Renal cortex interstitium (tissue), 11 donors: ENCODE data around the gene EP300. TPM values are rescaled to one million over a fixed set of nuclear protein-coding genes. Genes with fewer than 3 reads are reported as not detected.

Source experiments
- DNase-seq, 11 donors: peaks; one replicate each; pipeline ENCODE4 v3.0.0-alpha.2; 2013; ENCODE audit warnings: low read depth in 9 of 11, low spot score in 4 of 11; ENCODE audit errors: extremely low read depth in 1 of 11
- polyA plus RNA-seq, 3 donors: library from polyadenylated mRNA; unstranded; fragments of 120-200 nt; gene quantifications; one replicate each; pipeline ENCODE4 v1.2.1, GENCODE V29; 2013; ENCODE audit not compliant: insufficient read length in 3 of 3

Gene EP300
- polyA plus RNA-seq, 3 donors: 64.8 to 79.5 (median 67.3) TPM

DNA sequence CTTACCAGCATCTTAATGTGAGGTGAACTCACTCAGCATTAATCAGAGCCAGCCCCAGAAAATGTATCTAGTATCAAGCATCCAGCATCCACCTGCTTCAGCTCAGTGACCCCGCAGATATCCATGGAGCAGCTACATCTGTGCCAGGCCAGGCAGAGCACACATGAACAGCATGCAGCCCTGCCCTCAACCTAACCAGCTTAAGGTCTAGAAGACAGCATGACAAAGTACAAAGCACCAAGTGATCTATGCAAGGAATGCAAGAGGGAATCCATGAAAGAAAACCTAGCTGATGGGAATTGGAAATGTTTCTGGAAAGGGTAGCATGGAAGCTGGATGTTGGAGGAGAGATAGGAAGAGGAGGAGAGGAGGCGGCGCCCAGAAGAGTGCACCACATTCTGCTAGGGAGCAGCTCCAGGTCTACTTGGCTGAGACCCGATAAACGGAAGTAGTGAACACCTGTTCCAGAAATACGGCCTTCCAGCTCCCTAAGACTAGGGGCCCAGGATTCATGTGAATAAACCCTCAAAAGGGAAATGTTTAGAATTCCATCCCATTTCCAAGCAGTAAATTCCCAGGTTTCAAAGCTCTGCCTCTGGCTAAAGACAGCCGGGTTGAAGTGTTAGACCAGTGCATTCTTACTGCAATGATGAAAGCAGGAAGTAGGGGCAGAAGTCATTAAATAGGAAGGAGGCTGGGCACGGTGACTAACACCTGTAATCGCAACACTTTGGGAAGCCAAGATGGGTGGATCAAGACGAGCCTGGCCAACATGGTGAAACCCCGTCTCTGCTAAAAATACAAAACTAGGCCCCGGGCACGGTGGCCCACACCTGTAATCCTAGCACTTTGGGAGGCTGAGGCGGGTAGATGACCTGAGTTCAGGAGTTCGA lies 89.2 kb downstream of the EP300 start:
- DNase-seq: peak in 1 of 11 donors; percentile 34

DNA sequence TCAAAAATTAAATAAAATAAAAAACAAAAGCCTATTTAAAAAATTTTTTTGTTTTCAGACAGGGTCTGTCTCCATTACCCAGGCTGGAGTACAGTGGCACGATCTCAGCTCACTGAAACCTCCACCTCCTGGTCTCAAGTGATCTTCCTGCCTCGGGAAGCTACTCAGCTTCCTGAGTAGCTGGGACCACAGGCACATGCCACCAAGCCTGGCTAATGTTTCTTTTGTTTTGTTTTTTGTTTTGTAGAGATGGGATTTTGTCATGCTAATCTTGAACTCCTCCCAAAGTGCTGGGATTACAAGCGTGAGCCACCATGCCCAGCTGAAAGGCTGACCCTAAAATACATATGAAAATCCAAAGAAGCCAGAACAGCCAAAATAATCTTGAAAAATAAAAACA lies 92.3 kb downstream of the EP300 start:
- DNase-seq: no peak

DNA sequence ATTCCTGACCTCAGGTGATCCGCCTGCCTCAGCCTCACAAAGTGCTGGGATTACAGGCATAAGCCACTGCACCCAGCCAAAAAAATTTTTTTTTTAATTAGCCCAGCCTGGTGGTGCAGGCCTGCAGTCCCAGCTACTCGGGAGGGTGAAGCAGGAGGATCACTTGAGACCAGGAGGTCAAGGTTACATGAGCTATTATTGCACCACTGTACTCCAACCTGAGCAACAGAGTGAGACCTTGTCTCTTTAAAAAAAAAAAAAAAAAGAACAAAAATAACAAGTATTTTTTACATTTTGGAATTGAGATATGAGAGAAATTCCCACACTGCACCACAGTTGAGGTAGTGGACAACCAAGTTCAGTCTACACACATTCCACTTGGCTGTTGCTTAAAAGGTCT lies 99.1 kb downstream of the EP300 start:
- no peak for DNase-seq

DNA sequence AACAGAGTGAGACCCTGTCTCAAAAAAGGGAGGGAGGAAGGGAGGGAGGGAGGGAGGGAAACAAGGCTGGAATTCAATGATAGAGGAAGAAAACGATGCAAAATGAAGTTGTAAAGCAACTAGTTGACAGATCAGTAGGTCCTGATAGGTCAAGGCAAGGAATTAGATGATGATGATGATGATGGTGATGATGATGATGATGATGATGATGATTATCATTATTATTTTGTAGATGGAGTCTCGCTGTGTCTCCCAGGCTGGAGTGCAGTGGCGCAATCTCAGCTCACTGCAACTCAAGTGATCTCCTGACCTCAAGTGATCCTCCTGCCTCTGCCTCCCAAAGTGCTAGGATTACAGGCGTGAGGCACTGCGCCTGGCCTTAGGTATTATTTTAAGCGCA lies 101.4 kb downstream of the EP300 start:
- DNase-seq: no peak

DNA sequence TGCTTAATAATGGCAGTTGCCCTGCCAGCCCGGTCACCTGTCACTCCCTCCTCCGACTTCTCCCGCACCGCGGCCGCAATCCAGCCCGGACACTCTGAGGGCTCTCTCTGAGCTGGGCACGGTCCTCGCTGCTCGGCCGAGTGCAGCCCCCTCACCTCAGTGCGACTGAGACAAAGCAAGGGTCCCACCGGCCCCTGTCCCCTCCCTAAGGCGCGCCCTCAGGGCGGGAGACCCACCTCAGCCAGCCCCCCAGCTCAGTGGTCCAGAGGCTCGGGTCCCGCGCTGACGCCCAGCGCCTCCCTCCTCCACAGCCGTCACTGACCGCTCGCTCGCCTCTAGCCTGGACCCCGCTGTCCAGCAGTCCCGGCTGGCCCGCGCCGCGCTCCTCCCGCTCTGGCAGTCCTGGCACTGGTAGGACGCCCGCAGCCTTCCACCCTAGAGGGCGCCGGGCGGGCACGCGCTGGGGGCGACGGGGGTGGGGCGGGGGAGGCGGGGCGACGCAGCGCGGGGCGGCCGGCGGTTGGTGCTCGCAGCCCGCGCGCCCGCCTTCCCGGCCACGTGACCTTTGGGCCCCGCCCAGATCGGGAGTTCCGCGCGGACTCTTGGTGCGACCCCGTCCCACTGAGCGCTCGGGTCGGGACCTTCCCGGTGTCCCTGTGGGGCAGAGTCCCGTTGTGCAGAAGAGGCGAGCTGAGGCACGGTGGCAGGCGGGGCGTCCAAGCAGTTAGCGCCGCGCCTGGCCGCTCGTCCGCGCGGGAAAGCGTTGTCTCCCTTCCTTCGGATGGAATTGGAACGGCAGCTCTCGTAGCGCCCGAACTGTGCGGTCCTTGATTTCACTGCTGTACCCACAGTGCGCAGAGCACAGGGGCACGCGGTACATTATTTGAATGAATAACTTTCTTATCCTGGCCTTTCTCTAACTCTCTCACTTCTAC lies 104.9 kb downstream of the EP300 start:
- DNase-seq: peak in 9 of 11 donors; percentile 37 to 73 (median 67)

DNA sequence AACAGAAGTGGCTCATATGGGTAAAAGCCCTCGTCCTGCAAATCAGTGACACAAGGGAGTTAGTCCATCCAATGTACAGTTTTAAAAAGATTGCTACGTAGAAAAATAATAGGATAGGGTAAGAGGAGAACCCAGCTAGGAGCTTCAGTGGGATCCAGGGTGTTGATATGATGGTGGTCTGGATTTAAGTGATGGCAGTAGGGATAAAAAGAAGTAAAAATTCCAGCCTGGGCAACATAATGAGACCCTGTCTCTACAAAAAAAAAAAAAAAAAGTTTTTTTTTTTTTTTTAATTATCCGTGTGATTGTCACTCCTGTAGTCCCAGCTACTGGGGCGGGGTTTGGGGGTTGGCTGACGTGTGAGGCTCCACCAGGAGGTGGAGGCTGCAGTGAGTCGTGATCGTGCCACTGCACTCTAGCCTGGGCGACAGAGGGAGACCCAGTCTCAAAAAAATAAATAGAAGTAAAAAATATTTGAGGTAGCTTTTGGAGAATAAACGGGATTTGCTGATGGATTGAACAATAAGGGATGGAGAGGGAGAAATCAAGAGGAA lies 105.7 kb downstream of the EP300 start:
- DNase-seq: no peak

DNA sequence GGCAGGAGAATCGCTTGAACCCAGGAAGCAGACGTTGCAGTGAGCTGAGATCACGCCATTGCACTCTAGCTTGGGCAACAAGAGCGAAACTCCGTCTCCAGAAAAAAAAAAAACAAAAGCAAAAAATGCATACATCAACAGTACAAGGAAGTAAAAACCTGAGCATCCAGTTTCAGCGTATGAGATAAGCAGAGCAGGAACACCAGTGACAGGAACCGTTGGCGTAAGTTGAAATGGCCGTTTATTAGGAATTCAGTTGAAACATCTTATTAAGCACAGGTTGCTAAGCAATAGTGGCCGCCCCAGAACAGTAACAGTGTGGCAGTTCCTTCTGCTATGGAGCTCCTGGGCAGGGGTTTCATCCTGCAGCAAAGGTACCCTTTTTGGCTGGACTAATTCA lies 108.7 kb downstream of the EP300 start:
- no peak for DNase-seq

DNA sequence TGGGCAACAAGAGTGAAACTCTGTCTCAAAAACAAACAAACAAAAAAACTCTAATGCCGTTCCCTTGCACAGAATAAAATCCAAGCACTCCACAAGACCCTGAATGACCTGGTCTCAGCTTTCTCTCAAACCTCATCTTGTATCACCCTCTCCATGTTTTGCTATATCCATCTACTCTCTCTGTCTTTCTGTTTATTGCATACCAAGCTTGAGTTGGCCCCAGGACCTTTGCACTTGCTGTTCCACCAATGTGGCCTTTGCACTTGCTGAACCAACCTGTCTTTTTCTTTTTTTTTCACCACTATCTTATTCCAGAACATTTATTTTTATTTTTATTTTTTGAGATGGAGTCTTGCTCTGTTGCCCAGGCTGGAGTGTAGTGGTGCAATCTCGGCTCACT lies 110.7 kb downstream of the EP300 start:
- DNase-seq: no peak

DNA sequence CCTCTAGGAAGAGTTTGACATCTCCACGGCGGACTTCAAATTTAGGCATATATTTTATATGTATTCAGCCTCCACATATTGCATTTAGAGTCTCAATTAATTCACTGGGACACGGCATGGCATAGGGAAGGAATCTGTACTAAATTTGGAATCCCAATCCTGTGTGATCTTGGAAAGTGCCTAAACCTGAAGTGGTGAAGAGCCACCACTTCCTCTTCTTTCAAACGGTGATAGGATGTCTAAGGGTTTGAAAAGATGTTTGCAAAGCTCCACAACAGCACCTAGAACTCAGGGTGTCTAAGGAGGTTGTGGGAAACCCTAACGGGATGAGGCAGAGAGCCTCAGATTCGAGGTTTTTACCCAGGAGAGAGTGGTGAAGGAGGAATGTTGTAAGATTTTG lies 111.7 kb downstream of the EP300 start:
- DNase-seq: no peak

DNA sequence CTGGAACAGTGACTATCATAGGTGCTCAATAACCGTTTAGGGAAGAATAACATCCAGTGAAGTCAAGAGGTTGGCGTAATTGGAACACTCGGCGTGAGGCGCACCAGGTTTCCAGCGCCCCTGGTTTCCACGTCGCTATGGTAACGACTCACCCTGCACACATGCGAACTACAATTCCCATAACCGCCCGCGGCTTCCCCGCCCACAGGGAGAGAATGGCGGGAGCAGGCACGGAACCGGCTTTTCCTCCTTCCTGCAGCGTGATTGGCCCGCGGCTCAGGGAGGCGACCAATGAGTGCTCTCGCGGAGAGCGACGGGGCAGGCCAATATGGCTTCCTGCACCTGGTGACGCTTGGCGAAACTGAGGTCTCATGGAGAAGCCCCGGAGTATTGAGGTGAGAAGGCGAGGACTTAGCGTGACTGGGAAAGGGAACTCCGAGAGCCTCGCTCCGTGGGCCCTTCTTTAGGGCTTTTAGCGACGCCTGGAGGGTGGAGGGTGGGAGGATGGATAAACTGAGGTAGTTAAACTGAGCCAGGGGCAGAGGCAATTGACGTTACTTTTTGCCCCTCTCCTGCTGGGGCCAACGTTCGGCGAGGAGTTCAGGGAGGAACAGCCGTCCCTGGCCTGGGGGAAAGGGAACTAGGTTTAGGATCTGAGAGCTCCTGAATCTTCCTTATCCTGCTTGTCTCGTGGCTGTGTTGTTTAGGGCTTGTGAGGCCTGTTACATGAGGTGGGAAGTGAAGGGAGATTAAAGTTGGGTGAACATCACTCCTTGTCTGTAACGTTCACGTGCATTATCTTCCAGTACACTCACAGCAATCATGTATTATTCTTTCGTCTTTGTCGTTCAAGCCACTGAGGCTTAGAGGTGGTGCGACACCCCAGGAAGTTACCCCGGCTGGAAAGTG lies 112.9 kb downstream of the EP300 start, which contains the start of gene L3MBTL2:
Gene L3MBTL2 (plus strand): TSS at position 321 of the 909 bp plus-strand sequence. CDS start 51 bp downstream, at position 372.
- peak; percentile 84 to 97 (median 92) for DNase-seq

DNA sequence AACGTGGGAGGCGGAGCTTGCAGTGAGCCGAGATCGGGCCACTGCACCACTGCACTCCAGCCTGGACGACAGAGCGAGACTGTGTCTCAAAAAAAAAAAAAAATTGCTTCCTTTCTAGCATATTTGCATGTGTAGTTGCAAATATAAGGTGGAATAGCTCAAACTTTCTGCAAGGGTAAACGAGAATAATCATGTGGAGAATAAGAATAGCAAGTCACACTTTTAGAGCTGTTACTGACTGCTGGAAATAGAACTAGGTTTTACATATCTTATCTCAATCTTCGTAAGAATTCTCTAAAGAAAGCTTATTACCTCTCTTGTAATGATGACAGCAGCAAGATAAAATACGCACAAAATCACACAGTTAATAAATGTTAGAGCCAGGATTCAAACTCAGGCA lies 114.3 kb downstream of the EP300 start:
- DNase-seq: no peak

DNA sequence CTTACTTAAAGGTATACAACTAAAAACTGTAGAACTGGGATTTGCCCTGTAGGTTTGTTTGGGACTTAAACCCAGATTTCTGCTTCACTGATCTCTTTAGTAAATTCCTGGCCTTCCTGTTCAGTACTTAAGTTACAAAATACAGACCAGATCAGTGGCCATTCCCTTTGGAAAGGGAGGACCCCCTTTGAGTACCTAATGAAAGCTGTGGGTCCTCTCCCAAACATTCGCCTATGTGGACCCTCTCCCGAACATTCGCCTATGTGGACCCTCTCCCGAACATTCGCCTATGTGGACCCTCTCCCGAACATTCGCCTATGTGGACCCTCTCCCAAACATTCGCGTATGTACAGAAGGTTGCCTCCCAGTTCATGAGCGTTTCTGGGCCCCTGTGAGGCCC lies 123.0 kb downstream of the EP300 start:
- no peak for DNase-seq

DNA sequence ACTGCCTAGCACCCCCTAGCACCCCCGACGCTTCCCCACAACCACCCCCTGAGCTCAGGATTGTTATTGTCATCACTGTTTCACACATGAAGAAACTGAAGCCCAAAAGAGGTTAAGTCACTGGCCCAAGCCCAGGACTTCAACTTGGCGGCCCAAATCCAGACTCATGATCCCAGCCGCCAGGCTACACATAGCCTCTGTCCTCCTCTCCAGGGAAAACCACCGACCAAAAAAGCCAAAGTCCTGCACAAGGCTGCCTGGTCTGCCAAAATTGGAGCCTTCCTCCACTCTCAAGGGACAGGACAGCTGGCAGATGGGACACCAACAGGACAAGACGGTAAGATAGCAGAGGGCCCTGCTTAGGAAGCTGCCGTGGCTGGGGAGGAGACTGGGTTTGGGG lies 123.5 kb downstream of the EP300 start:
- DNase-seq: no peak

DNA sequence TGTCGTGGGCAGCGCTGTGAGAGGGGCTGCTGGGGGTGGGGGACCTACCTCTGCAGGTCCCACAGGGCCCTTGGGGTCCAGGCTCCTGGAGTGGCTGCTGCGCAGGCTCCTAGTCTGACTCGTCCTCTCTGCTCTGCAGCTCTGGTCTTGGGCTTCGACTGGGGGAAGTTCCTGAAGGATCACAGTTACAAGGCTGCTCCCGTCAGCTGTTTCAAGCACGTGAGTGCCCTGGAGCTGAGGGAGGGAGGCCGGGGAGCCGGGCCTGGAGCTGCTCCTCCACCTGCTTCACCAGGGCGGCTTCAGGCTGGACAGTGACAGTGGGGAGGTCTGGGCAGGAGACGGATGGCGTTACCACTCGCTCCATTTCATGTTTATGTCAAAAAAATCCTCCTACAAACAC lies 124.6 kb downstream of the EP300 start:
- no peak for DNase-seq

DNA sequence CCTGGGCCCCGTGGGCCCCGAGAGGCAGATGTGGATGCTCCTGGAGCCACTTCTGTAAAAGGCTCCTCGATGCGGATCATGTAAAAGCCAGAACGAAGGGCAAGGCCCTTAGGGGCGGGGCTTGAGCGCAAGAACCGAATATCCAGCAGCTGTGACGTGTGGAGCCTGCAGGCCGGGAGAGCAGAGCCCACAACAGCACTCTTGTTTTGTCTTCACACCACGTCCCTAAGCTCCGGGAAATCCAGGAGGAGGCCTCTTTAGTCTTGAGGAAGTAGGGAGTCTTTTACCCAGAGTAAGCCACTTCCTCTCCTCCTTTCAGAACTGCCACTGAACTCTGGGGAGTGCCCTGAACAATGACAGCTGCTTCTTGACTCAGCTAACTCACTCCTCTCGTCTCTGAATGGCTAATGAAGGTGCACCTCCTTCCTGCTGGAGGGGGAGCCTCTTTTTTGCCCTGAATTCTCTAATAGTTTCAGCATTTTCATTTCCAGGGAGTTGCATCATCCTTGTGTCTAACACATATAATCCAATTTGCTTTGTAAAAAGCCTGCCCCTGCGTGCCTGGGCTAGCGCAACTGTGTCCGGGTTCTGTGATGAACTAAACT lies 125.3 kb downstream of the EP300 start:
- peak in 3 of 11 donors; percentile 46 to 69 (median 63) for DNase-seq

DNA sequence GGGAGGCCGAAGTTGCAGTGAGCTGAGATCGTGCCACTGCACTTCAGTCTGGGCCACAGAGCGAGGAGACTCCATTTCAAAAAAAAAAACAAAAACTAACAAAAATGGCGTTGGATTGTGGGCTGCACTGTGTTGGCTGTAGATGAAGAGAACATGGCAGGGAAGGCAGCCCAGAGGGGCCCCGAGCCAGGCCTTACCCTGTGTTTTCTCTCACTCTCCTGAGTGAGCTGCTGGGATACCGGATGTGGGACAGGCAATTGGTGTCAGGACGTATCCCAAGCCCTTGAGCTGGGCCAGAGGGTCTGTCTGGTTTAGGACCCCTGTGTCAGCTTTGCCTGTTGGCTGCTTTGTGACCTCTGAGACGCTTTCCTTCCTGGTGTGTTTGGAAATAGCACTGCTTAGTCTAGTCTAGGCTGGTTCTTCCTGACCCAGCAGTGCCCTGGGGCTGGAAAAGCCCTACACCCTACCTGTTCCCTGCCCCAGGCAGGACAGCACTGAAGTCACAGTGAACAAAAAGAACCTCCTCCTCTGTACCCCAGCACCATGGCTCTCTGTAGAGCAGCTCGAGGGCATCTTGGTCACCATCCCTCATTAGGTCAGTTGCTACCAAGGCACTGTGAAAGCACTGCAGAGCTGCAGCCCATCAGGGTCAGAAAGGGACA lies 130.6 kb downstream of the EP300 start:
- no peak for DNase-seq

DNA sequence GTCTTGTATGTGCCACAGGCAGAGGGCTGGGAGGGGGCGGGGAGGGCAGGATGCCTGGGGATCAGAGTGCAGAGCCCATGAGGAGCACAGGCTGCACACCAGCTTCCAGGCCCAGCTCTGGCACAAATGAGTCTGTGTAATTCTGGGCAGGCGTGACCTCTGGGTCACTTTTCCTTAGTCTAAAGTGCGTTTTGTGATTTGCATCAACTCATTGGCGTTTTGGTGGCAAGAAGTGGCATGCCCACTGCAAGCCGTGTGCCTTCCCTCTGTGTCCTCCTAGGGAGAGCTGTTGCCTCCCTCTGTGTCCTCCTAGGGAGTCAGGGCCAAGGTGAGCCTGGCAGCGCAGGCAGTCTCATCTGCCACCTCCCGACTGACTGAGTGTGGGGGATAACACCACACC lies 131.1 kb downstream of the EP300 start:
- DNase-seq: no peak
